Left ventricle myocardium inferior (tissue), 1 donor: ENCODE data around the gene SH2D3A. TPM values are rescaled to one million over a fixed set of nuclear protein-coding genes. Genes with fewer than 3 reads are reported as not detected.
"Not testable (repeated sequence)": the region's sequence is repeated elsewhere in the genome, so short reads cannot be mapped to it uniquely, and the experiment has no call there.

Source experiments
- DNase-seq: peaks from one replicate; pipeline ENCODE4 v3.0.0-alpha.2; 2020
- H3K27ac ChIP-seq: fragments of 200-600 bp; replicated peaks from 2 replicates; pipeline ENCODE4 v1.8.0; 2021
- H3K27me3 ChIP-seq: fragments of 200-600 bp; 2 replicates; pipeline ENCODE4 v1.8.0; 2021; ENCODE audit warnings: low read depth
- H3K36me3 ChIP-seq: fragments of 200-600 bp; 2 replicates; pipeline ENCODE4 v1.8.0; 2021
- H3K4me1 ChIP-seq: fragments of 200-600 bp; 2 replicates; pipeline ENCODE4 v1.8.0; 2021
- H3K4me3 ChIP-seq: fragments of 200-600 bp; 2 replicates; pipeline ENCODE4 v1.8.0; 2021; ENCODE audit warnings: mild to moderate bottlenecking, moderate library complexity
- H3K9me3 ChIP-seq: fragments of 200-600 bp; replicated peaks from 2 replicates; pipeline ENCODE4 v1.8.0; 2021
- intact Hi-C: fragments of 100-400 bp; cut with micrococcal nuclease; formaldehyde crosslinking; loops from one replicate; pipeline ENCODE4 v1.11.0; 2022
- total RNA-seq: library from RNA; stranded (reverse); fragmentation: NEBNext Ultra II Directional; extraction: Animal tissue kit (Norgen Biotek cat#: 25700); gene quantifications from one replicate; pipeline ENCODE4 v1.2.1, GENCODE V29; 2021
- TF ChIP-seq, protein P1 (sequence below): fragments of 200-600 bp; IDR thresholded peaks from 2 replicates; pipeline ENCODE4 v1.8.0; 2021; ENCODE audit warnings: antibody characterized with exemption, mild to moderate bottlenecking, borderline replicate concordance
- donor health status: DM: no; HTN: yes; CAD: no; lungs with severe emphysema.

Gene SH2D3A
- total RNA-seq, 1 donor from 2014 or later, result 0.14 TPM

DNA sequence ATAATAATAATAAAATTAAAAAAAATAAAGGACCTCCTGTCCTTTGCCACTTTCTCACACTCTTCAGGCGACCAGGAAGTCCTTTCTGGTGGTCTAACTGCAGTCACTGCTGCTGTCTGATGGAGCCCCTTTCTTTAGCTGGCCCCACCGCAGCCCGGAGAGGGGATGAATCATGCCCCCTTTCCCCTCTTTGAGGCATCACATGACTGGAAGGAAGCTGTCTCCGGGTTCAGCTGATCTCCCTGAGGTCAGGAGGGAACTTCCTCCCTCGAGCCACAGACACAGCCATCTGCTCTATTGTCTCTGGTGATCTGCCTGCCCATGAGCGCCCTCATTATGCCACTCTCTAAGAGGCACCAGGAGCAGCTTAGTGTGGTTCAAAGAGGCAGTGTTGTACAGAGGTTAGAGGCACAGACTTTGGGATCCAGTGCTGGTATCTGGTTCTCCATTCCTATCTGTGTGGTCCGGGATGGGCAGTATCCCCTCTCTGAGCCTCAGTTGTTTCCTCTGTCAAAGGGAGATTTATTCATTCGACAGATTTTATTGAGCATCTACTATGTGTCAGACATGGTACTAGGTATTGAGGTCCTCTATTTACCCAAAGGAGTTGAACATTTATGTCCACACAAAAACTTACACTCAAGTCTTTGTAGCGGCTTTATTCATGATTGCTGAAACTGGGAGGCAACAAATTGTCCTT, 35.3 kb upstream of the SH2D3A start:
- Histone ChIP-seq H3K9me3 (no peaks in the 10 kb centered on the region), H3K36me3 (no peaks in the 10 kb centered on the region), H3K27me3 (peaks cover 87% of the 10 kb centered on the region), H3K4me3 (no peak overlapping the region), H3K4me1 (peaks cover 9% of the 10 kb centered on the region), H3K27ac (peak overlapping the region; percentile 27)
- intact Hi-C loops, result no loop called here
- TF ChIP-seq, protein P1, sequence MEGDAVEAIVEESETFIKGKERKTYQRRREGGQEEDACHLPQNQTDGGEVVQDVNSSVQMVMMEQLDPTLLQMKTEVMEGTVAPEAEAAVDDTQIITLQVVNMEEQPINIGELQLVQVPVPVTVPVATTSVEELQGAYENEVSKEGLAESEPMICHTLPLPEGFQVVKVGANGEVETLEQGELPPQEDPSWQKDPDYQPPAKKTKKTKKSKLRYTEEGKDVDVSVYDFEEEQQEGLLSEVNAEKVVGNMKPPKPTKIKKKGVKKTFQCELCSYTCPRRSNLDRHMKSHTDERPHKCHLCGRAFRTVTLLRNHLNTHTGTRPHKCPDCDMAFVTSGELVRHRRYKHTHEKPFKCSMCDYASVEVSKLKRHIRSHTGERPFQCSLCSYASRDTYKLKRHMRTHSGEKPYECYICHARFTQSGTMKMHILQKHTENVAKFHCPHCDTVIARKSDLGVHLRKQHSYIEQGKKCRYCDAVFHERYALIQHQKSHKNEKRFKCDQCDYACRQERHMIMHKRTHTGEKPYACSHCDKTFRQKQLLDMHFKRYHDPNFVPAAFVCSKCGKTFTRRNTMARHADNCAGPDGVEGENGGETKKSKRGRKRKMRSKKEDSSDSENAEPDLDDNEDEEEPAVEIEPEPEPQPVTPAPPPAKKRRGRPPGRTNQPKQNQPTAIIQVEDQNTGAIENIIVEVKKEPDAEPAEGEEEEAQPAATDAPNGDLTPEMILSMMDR, result no peak
- peak; percentile 30 for DNase-seq

DNA sequence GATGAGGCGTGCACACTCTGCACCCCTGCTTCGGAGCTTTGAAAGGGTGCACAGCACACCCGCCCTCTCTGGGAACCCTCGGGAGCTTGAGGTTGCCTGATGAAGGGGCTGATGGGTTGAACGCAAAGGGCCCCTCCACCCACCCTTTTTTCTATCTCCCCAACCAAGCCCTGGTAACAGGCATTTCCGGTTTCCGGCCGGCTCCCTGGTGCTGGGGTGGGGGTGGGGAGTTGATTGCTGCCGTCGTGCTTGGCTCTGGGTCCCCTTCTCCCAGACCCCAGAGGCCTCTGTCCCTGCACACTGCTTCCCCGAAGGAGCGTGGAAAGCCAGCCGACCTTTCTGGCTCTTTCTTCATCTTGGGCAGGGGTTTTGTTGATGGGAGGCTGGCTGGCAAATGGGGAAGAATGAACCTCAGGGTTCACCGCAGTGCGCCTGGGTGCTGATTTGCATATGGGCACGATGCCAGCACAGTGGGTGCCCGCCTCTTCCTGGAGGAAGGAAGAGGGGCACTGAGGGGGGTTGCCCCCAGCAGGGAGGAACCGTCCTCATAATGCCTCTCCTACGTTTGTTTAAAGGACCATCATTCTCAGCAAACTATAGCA, 34.4 kb upstream of the SH2D3A start:
- peak; percentile 69 for DNase-seq
- Histone ChIP-seq H3K9me3 (no peaks in the 10 kb centered on the region), H3K27me3 (peaks cover 89% of the 10 kb centered on the region), H3K27ac (peak overlapping the region; percentile 27), H3K4me1 (peaks cover 9% of the 10 kb centered on the region), H3K36me3 (no peaks in the 10 kb centered on the region), H3K4me3 (peak overlapping the region; percentile 44)
- intact Hi-C loops, result no loop called here
- TF ChIP-seq, protein P1, result no peak

DNA sequence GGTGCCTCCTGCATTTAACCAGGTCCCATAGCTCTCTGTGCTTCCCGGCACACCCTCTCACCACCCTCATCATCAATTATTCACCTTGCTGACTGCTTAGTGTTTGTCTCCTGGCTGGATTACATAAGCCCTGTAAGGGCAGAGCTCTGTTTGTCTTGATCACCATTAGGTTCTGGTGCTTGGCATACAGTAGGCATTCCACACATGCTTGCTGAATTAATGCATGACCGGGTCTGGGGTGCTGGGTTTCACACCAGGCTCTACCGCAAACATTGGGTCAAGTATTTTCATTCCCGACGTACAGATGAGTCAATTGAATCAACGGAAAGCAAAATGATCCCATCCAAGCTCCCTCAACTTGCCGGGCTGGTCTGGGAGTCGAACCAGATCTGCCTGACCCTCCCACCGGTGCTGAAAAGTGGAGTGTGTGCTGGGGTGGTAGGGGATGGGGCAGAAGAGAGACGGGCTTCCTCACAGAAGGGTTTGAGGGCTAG, 33.8 kb upstream of the SH2D3A start:
- Histone ChIP-seq H3K36me3 (no peaks in the 10 kb centered on the region), H3K27ac (peak overlapping the region; percentile 27), H3K4me1 (peaks cover 9% of the 10 kb centered on the region), H3K4me3 (peak overlapping the region; percentile 44), H3K27me3 (peaks cover 89% of the 10 kb centered on the region), H3K9me3 (no peaks in the 10 kb centered on the region)
- intact Hi-C loops, result no loop called here
- DNase-seq, result no peak
- TF ChIP-seq, protein P1, result no peak

DNA sequence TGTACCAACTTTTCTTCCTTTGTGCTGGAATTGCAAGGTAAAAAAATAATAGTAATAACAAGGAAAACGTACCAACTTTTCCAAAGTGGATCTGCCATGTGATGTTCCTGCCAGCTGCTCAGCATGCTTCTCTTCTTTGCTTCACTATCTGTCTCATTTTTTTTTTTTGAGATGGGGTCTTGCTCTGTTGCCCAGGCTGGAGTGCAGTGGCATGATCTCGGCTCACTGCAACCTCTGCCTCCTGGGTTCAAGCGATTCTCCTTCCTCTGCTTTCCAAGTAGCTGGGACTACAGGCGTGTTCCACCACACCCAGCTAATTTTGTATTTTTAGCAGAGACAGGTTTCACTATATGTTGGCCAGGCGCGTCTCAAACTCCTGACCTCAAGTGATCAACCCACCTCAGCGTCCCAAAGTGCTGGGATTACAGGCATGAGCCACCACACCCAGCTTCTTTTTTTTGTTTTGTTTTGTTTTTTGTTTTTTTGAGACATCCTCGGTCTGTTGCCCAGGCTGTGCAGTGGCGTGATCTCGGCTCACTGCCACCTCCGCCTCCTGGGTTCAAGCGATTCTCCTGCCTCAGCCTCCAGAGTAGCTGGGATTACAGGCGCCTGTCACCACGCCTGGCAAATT, 33.0 kb upstream of the SH2D3A start:
- H3K4me3 ChIP-seq, H3K36me3 ChIP-seq, DNase-seq, H3K9me3 ChIP-seq, H3K4me1 ChIP-seq, H3K27ac ChIP-seq, intact Hi-C loops: not testable (repeated sequence)
- peaks cover 84% of the 10 kb centered on the region for H3K27me3 ChIP-seq

DNA sequence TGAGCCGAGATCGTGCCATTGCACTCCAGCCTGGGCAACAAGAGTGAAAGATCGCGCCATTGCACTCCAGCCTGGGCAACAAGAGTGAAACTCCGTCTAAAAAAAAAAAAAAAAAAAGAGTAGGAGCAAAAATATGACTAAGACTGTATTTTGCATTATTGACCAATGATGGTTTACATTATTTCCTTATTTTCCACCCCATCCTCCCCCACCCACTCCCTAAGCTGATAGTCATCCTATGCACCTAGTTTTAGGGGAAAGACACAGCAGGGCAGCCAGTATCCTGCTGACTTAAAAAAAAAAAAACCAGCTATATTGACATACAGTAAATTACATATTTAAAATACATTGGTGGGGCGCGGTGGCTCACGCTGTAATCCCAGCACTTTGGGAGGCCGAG, 30.4 kb upstream of the SH2D3A start:
- TF ChIP-seq, protein P1, result no peak
- Histone ChIP-seq H3K27ac (no peak overlapping the region), H3K4me1 (peaks cover 9% of the 10 kb centered on the region), H3K36me3 (no peaks in the 10 kb centered on the region), H3K4me3 (no peak overlapping the region), H3K27me3 (peaks cover 70% of the 10 kb centered on the region), H3K9me3 (peaks cover 15% of the 10 kb centered on the region)
- DNase-seq, result no peak
- intact Hi-C loops, result no loop called here
